ENCODE results near the gene CAMTA1. TPM values are rescaled to one million over a fixed set of nuclear protein-coding genes. Genes with fewer than 3 reads are reported as not detected.
A peak's percentile ranks its signal among the peaks of the same experiment; 100 is the strongest.

Gene CAMTA1
- total RNA-seq, 1 donor from 2014 or later, result 40.9 TPM

DNA sequence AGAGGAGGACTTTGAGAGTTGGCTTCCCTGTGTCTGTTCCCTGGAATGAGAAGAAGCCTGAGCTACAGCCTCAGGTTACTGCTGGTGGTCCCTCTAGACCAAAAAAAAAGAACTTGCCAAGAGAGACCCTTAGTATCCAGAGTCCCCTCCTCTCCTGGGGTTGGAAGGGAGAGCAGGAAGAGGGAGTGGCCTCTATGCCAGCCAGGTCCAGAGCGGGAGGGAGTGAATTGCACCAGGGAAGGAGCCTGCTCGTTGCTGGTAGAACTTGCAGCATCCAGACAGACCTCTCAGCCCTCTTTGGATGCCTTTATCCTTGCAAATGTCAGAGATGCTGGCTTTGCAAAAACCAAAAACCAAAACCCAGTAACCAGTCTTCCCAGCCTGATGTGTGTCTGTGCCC is 494.5 kb downstream of the CAMTA1 start:
- no peak for DNase-seq (ENCODE audit: low read depth in 2 of 2)

DNA sequence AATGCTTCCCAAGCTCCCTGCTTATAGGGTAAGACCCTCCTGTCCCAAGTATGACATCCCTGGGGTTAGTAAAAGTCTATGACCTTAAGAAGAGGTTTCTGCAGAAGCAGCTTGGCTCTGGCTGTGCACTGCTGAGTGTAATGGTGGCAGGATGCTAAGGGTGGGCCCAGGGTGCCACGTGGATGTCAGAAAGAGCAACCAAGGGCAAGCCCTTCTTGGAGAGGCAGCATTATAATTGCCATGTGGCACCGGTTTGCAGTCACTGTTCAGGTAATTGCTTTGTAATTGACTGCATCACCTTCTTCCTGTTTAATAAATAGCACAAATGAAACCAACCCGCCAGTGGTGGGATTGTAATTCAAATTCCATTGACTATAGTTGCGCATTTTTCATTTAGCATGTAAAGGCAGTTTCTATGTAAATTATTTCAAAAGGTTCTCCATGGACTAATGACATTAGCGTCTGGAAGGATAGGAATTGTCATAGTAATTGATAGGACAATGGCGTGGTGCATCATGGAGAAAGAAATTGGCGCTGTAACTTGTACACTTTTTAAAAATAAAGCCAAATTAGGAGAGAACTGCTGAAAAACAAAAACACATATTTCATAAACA is 495.2 kb downstream of the CAMTA1 start:
- DNase-seq (ENCODE audit: low read depth in 2 of 2), result no peak

DNA sequence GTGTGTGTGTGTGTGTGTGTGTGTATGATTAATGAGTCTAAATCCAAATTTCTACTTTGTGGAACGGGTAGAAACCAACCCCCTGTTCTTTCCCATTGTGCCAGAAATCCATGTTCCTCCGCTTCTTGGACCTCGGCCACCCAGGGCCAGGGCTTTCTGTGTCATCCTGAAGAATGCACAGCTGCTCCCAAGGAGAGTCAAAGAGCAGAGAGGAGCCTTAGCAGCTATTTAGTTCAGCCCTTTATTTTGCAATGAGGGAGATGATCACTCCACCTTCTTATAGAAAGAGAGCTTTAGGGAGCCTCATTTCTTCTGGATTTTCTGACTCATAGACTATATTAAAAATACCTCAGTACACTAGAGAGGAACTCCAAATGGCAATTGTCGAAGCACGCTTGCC is 496.6 kb downstream of the CAMTA1 start:
- no peak for DNase-seq (ENCODE audit: low read depth in 2 of 2)

GRCh38 chr1:7284839-7285435 is 499.7 kb downstream of the CAMTA1 start:
- DNase-seq (ENCODE audit: low read depth in 2 of 2), result no peak

DNA sequence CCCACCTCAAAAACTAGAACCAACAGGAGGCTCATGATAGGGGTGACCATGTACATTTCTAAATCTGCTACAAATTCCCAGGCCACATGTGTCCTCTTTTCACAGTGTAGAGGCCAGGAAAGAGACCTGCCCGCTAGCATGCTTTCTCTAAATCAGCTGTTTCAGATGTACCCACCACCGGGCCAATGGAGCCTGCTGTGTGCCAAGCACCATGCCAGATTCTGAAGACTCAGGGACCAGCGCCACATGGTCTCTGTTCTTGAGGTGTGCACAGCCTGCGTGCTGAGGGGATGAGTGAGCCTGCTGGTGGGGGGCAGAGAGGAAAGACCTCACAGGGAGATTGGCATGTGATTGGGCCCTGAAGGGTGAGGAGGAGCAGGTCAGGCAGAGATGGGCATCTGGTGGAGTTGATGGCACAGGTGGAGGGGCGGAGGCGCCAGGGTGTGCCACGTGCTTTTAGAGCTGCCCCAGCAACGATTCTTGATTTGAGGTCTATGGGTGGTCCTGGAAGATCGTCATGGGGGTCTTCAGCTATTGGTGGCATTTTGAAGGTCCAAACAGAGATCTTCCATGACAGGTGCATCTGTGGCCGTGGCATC is 500.7 kb downstream of the CAMTA1 start:
- no peak for DNase-seq (ENCODE audit: low read depth in 2 of 2)

DNA sequence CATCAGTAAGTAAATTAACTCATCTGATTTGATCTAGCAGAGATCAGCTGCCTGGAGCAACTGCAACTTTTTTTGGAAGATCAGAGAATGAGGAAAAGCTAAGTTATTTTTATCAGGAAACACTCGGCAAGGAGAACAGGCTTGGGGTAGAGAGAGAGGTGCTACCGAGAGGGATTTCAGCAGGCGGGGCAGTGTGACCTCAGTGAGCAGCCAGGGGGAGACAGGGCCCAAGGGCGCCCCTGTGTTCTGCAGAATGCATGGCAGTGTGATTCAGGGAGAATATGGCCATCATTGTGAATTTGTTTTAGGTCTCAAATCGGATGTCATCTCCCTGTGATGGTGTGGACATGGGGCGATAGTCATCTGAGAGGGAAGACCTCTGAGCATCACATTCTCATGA is 501.8 kb downstream of the CAMTA1 start:
- DNase-seq (ENCODE audit: low read depth in 2 of 2), result no peak

- DNase-seq (ENCODE audit: low read depth in 2 of 2), result no peak
Measured at GRCh38 chr1:7288992-7289391, 503.7 kb downstream of the CAMTA1 start.

- no peak for DNase-seq (ENCODE audit: low read depth in 2 of 2)
Measured at GRCh38 chr1:7289694-7290093, 504.4 kb downstream of the CAMTA1 start.

DNA sequence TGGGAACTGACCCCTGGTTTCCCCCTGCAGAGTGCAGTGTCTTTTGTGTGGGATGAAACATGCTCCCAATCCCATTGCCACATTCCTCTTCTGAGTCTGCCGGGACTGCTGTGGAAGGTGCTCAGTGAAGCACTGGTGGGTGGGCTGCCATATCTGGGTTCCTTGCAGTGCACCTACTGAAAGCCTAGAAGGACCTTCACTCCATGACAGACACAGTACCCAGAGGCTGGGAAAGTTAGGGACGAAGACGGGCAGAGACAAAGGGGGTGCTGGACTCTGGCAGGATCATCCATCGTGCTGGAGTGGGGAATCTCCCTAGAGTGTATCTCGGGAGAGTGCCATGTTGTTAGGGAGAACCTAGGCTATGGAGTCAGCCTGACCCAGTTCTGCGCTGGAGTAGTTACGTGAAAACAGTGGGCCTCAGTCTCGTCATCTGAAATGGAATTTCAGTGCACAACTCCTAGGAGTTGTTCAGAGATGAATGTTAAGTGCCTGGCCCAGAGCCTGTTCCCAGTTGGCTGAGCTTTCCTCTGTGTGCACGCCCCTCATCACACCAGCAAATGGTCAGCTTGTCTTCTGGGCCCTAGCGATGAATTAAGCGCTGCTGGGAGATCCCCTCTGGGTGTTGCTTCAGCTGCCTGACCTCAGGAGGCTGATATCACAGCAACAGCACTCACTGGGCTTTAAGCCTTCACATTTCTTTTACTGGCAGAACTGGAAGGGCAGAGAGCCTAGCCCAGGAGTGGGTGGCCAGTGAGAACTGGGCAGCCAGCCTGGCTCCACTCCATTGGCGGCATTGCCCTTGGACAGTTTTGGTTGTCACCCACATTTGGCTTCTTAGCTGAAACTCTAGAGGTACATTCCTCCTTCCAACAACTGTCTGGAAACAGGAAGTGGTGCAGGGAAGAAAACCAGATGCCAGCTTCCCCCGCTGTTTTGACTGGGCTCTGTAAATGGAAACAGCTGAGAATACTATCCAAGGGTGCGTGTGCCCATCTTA is 506.0 kb downstream of the CAMTA1 start:
- no peak for DNase-seq (ENCODE audit: low read depth in 2 of 2)

DNA sequence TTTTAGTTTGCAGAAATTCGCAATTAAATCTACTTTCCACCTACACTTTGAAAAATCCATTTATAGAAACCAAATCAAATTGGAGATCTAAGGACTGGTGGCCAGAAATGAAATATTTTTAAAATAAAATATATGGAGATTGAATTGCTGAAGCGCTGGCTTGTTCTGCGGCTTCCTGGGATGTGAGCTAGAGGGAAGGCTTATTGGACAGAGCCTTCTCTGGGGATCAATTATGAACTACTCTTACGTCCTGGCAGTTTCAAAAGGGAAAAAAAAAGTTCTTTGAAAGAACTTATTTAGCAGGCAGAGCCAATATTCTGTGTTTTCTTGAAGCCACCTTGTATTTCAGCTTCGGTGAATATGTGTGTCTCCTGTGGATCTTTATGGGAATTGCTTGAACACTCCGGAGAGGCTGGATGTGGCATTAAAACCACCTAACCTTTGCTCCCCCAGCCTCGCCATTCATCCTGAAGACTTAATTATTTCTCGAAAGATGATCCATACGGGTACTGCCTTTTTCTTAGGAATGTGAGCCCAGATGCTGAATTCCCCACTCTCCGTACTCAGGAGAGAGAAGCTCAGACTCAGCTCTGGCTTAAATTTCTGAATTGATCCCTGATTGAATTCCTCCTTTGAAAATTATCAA is 506.9 kb downstream of the CAMTA1 start:
- DNase-seq (ENCODE audit: low read depth in 2 of 2), result no peak

GRCh38 chr1:7292714-7293419 is 507.6 kb downstream of the CAMTA1 start:
- DNase-seq (ENCODE audit: low read depth in 2 of 2), result no peak

DNA sequence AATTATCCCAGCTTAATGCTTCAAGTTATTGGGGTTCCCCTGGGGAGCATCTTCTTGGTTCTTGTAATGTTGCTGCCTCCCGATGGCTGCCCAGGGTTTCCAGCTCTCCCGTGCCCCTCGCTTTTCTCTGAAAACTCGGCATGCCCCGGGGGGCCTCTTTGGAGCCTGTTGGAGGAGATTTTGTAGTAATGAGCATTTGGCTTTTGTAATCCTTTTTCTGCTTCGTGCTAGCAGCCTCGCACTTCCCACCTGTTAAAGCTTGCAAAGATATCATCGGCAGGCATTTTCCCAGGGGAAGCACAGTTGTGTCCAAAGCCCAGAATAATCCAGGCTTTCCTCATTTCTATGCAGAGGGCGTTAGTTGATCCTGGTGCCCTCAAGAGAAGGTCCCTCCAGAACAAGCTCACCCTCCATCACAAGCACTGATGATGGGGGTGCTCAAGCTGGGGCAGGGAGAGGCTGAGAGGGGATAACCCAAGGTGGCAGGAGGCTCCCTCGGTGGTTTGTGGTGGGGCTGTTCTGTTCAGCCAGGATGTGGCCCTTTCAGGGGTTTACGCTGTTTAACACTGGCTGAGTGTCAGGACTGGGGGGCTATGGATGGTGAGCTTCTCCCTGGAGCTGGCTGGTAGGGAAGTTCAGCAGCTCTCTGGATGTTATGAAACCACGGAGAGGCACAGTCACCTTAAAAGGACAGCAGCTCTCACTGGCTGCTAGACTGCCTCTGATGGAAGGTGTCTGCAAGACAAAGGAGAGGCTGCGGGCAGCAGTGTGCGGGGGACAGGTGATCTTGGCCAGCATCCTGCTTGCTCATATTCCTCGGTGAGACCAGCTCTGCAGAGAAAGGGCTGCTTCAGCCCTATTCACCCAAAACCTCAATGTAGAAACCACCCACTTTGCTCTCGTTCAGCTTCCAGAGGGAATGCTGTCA is 508.7 kb downstream of the CAMTA1 start:
- no peak for DNase-seq (ENCODE audit: low read depth in 2 of 2)

GRCh38 chr1:7294636-7295035 is 509.4 kb downstream of the CAMTA1 start:
- DNase-seq (ENCODE audit: low read depth in 2 of 2), result no peak

- no peak for DNase-seq (ENCODE audit: low read depth in 2 of 2)
Measured at GRCh38 chr1:7295946-7296345, 510.7 kb downstream of the CAMTA1 start.

DNA sequence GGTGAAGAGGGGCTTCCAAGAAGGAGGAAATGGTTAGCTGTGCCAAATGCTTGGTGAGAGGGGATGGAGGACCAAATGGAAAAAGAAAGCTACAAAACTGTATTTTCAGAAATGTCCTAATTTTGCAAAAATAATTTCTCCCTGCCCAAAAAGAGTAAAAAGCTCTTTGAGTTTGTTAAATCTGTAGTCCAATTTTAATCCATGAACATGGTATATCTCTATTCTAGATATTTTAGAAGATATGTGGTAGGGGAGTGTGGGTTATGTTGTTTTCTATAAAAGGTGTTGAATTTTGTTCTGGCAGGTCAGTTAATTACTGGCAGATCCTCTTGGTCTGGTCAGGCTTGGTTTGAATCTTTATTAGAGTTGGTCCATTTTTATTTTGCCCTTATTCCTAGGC is 511.7 kb downstream of the CAMTA1 start:
- DNase-seq (ENCODE audit: low read depth in 2 of 2), result no peak

DNA sequence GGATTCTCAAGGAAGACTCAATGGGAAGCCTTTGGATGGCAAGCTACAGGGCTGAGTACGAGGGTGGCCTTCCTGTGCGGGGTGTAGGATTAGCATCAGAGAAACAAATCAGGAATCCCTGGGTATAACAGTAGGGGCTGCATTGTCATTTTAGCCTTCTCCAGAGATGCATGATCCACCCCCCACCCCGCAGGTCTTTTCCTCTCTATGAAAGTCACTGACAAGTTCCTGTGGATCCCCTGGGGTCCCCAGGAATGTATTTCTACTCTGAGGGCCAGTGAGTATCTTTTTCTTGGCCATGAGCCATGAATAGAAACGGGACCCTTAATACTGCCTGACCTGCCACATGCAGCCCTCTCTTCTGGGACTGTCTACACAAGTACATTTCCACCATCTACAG is 512.9 kb downstream of the CAMTA1 start:
- DNase-seq (ENCODE audit: low read depth in 2 of 2), result no peak

DNA sequence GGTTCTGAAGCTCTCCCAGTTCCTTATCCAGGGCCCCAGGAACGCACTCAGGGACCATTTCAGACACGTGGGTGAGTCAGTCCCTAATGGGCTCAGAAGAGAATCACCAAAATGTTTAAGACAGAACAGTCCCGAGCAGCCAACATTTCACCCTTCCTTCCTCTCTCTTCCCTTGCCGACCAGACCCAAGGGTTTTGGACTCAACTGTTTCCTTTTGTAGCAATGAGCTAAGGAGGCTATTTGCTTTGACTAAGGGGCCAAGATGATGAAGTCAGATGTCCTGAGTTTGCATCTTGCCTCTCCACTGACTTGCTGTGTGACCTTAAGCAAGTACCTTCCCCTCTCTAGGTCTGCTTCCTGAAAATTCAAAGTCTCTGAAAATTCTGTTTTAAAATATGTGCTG is 513.5 kb downstream of the CAMTA1 start:
- peak in 1 of 2 donors; percentile 66 for DNase-seq (ENCODE audit: low read depth in 2 of 2)

GRCh38 chr1:7299329-7299799 is 514.1 kb downstream of the CAMTA1 start:
- peak; percentile 11 to 91 for DNase-seq (ENCODE audit: low read depth in 2 of 2)

GRCh38 chr1:7299994-7300393 is 514.7 kb downstream of the CAMTA1 start:
- peak in 1 of 2 donors; percentile 65 for DNase-seq (ENCODE audit: low read depth in 2 of 2)

Data from lung microvascular endothelial cell (primary cell).